Kidney (tissue), 14 donors: ENCODE data around the gene ARAP1. TPM values are rescaled to one million over a fixed set of nuclear protein-coding genes. Genes with fewer than 3 reads are reported as not detected.

Experiments
- DNase-seq, 5 donors: peaks; one replicate each; pipeline ENCODE4 v3.0.0-alpha.2; 2013 to 2020
- FAIRE-seq: peaks from 2 replicates; lab custom pipeline; 2012; peaks lifted over from hg19 to GRCh38; lab: Jason Lieb, UNC
- H3K27ac ChIP-seq, 2 donors: one replicate each; pipeline ENCODE4 v1.7.0; 2013; ENCODE audit warnings: low read depth in 2 of 2, low read length in 2 of 2, inconsistent platforms in 1 of 2
- H3K27me3 ChIP-seq: one replicate; pipeline ENCODE4 v1.7.1; 2013; ENCODE audit warnings: low read length, inconsistent platforms; ENCODE audit not compliant: control insufficient read depth, insufficient read depth
- H3K36me3 ChIP-seq, 3 donors: one replicate each; pipeline versions ENCODE4 v1.7.0 to v1.7.1; 2013; ENCODE audit warnings: low read length in 3 of 3, control low read depth in 1 of 3, inconsistent platforms in 1 of 3; ENCODE audit not compliant: insufficient read depth in 3 of 3, control insufficient read depth in 2 of 3
- H3K4me1 ChIP-seq, 3 donors: one replicate each; pipeline versions ENCODE4 v1.7.0 to v1.7.1; 2013; ENCODE audit warnings: low read length in 3 of 3, inconsistent platforms in 1 of 3, low read depth in 1 of 3; ENCODE audit not compliant: control insufficient read depth in 2 of 3, insufficient read depth in 2 of 3
- H3K4me3 ChIP-seq, 3 donors: one replicate each; pipeline versions ENCODE4 v1.7.0 to v1.8.1; 2013; ENCODE audit warnings: low read length in 3 of 3, control low read depth in 1 of 3, inconsistent platforms in 1 of 3
- H3K9ac ChIP-seq, 3 donors: one replicate each; pipeline versions ENCODE4 v1.7.0 to v1.7.1; 2013; ENCODE audit warnings: low read length in 3 of 3, control low read depth in 1 of 3, inconsistent platforms in 1 of 3
- H3K9me3 ChIP-seq, 3 donors: one replicate each; pipeline versions ENCODE4 v1.7.0 to v1.7.1; 2013; ENCODE audit warnings: low read length in 3 of 3, control low read depth in 1 of 3, inconsistent platforms in 1 of 3; ENCODE audit not compliant: control insufficient read depth in 2 of 3, insufficient read depth in 1 of 3
- intact Hi-C: fragments of 100-400 bp; cut with DNase I; formaldehyde crosslinking; loops from one replicate; pipeline ENCODE4 v1.11.1; 2022
- polyA plus RNA-seq: library from polyadenylated mRNA; stranded (reverse); fragments of 350-450 nt; fragmentation: Illumina TruSeq; extraction: RNeasy Lipid Tissue Mini Kit (QIAGEN cat#74804); gene quantifications from one replicate; pipeline ENCODE4 v1.2.3, GENCODE V29; 2014; ENCODE audit warnings: low read depth, low replicate concordance; ENCODE audit not compliant: insufficient read depth
- total RNA-seq: library from RNA; stranded (reverse); fragmentation: NEBNext Ultra II Directional; extraction: Animal tissue kit (Norgen Biotek cat#: 25700); gene quantifications from one replicate; pipeline ENCODE4 v1.2.1, GENCODE V29; 2021
- TF ChIP-seq, protein P1 (sequence below): IDR thresholded peaks from 3 replicates; pipeline ENCODE4 v1.5.1; 2012; ENCODE audit warnings: mild to moderate bottlenecking, moderate library complexity, borderline replicate concordance; ENCODE audit not compliant: insufficient read depth; ENCODE audit errors: extremely low read depth
- donor health status: control.
- donor health status: control.
- donor health status: control.
- donor health status: control.
- donor health status: control.
- donor health status: DM: yes; HTN: yes; CAD: no.
- donor health status: Normal renal cell carcinoma (clear cell type).

Gene ARAP1
- total and polyA plus RNA-seq, 2 donors from 2014 or later: 58.2 to 80.8 TPM

DNA sequence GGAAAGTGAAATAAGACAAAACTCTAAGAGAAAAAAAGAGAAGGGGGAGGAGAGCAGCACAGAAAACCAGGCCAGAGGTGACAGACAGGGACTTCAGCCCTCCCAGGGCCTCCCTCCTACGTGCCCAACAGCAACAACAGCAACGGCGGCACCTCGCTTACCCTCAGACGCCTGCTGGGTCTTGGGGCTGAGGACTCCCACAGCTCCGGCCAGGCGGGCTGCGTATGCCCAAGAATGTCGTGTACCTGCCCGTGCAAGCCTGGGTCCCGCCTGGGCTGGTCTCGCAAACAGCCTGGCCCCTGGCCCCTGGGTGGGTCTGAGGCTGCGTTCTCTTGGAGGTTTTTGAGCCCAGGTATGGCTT, 30.5 kb downstream of the ARAP1 start:
- H3K4me1 ChIP-seq: peaks cover 4 to 50% (median 17%) of the 10 kb centered on the region in 3 donors
- TF ChIP-seq, protein P1, sequence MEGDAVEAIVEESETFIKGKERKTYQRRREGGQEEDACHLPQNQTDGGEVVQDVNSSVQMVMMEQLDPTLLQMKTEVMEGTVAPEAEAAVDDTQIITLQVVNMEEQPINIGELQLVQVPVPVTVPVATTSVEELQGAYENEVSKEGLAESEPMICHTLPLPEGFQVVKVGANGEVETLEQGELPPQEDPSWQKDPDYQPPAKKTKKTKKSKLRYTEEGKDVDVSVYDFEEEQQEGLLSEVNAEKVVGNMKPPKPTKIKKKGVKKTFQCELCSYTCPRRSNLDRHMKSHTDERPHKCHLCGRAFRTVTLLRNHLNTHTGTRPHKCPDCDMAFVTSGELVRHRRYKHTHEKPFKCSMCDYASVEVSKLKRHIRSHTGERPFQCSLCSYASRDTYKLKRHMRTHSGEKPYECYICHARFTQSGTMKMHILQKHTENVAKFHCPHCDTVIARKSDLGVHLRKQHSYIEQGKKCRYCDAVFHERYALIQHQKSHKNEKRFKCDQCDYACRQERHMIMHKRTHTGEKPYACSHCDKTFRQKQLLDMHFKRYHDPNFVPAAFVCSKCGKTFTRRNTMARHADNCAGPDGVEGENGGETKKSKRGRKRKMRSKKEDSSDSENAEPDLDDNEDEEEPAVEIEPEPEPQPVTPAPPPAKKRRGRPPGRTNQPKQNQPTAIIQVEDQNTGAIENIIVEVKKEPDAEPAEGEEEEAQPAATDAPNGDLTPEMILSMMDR: no peak

DNA sequence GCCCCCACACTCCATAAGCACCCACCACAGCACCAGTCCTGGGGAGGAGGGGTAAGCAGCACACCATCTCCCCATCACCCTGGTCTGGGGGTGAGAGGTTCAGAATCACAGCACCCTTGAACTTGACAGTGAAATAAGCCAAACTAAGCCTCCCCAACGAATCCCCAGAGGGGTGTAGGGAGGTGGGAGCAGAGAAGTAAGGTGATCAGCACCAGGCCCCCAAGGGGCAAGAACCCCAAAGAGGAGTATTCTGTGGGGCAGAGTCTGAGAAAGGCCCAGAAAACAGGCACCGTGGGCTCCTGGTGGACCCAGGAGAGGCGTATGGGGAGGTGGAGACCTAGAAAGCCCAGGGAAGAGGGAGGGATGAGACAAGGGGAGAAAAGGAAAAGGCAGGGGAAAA, 30.9 kb downstream of the ARAP1 start:
- TF ChIP-seq, protein P1: no peak
- Histone ChIP-seq H3K36me3 (no peaks in the 10 kb centered on the region), H3K4me3 (peak overlapping the region; percentile 83 to 98 (median 87)), H3K4me1 (peaks cover 4 to 50% (median 17%) of the 10 kb centered on the region in 3 donors), H3K27ac (peak overlapping the region; percentile 92 to 93), H3K9ac (peak overlapping the region; percentile 84 to 98 (median 92)), H3K27me3 (no peaks in the 10 kb centered on the region), H3K9me3 (no peaks in the 10 kb centered on the region)
- DNase-seq (peak in 1 of 5 donors; percentile 51), FAIRE-seq (no peak)
- intact Hi-C loops: loop anchor here (10.0 kb wide), 1 partner anchor 454 kb away; no protein-coding TSS in a partner anchor

More for the DNA sequence above, 30.5 kb downstream of the ARAP1 start:
- H3K27ac ChIP-seq: peak overlapping the region; percentile 92 to 93
- DNase-seq: peak in 4 of 5 donors; percentile 62 to 85 (median 74)
- FAIRE-seq: no peak
- no peaks in the 10 kb centered on the region for H3K36me3 ChIP-seq
- no peaks in the 10 kb centered on the region for H3K27me3 ChIP-seq
- no peaks in the 10 kb centered on the region for H3K9me3 ChIP-seq
- intact Hi-C loops: loop anchor here (10.0 kb wide), 1 partner anchor 453 kb away; no protein-coding TSS in a partner anchor
- H3K4me3 ChIP-seq: peak overlapping the region; percentile 83 to 98 (median 87)
- H3K9ac ChIP-seq: peak overlapping the region; percentile 84 to 98 (median 92)

DNA sequence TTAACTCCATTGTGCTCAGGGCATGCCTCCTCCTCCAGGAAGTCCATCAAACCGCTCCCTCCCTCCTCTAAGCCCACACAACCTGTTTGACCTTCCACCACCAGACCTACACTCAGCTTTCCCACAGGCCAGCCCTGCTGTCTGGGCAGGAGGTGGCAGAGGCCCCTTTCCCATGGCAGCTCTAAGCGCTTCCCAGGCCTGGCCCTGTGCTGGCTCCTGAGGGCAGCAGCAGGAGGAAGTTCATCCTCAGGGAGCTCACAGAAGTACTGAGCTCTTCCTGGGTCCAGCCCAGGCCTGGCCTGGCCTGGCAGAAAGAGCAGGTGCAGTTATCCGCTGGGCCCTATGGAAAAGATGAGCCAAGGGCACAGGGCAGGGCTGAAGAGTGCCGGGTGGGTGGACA, 31.4 kb downstream of the ARAP1 start:
- Histone ChIP-seq H3K9ac (peak overlapping the region in 2 of 3 donors; percentile 84 to 92), H3K27me3 (no peaks in the 10 kb centered on the region), H3K27ac (peak overlapping the region; percentile 92 to 93), H3K9me3 (no peaks in the 10 kb centered on the region), H3K4me1 (peaks cover 4 to 50% (median 17%) of the 10 kb centered on the region in 3 donors), H3K4me3 (peak overlapping the region; percentile 83 to 98 (median 87)), H3K36me3 (no peaks in the 10 kb centered on the region)
- FAIRE-seq: no peak
- intact Hi-C loops: loop anchor here (10.0 kb wide), 1 partner anchor 454 kb away; no protein-coding TSS in a partner anchor
- peak in 1 of 5 donors; percentile 72 for DNase-seq
- TF ChIP-seq, protein P1: no peak
